Left cardiac atrium (tissue), 2 donors: ENCODE data around the gene CDNF. TPM values are rescaled to one million over a fixed set of nuclear protein-coding genes. Genes with fewer than 3 reads are reported as not detected.

Source experiments
- total RNA-seq, 2 donors: library from RNA; stranded (reverse); fragmentation: NEBNext Ultra II Directional; extraction: Animal tissue kit (Norgen Biotek cat#: 25700); gene quantifications; one replicate each; pipeline ENCODE4 v1.2.1, GENCODE V29; 2021
- donor health status: DM: no; HTN: yes; CAD: no; lungs with severe emphysema.
- donor health status: DM: yes; HTN: yes; CAD: no.

Gene CDNF
- total RNA-seq, 2 donors from 2014 or later, result 1.3 to 1.6 TPM

Other genes starting within 250 kb of the CDNF start
- gene FAM107B, start 63.1 kb downstream of the CDNF start, total RNA-seq, result 10 to 100 TPM; 15.3 to 17.1 TPM
- gene HSPA14, start 269 bp upstream of the CDNF start, total RNA-seq, result 10 to 100 TPM in 1 of 2 donors, 1 to 10 TPM in 1; 7.0 to 10.5 TPM
- gene MSANTD7, start 269 bp upstream of the CDNF start, total RNA-seq, result 1 to 10 TPM; 5.4 to 6.3 TPM
- gene SUV39H2, start 40.8 kb upstream of the CDNF start, total RNA-seq, result 1 to 10 TPM; 6.4 to 7.6 TPM
- gene DCLRE1C, start 116.1 kb upstream of the CDNF start, total RNA-seq, result 1 to 10 TPM; 3.9 to 5.4 TPM
- not detected for gene MEIG1, start 121.4 kb upstream of the CDNF start, total RNA-seq
- under 1 TPM; 0.35 to 0.42 TPM for gene OLAH, start 205.9 kb upstream of the CDNF start, total RNA-seq